Esophagus squamous epithelium (tissue), 4 donors: ENCODE data around the gene TBCD.

Source experiments
- POLR2A ChIP-seq, 4 donors: fragments of 450-650 bp; IDR thresholded peaks; one replicate each; pipeline ENCODE4 v1.6.1; 2017; ENCODE audit warnings: antibody characterized with exemption in 4 of 4, mild to moderate bottlenecking in 4 of 4, moderate library complexity in 3 of 4
- TF ChIP-seq, protein P1 (sequence below), 6 experiments: fragments of 450-650 bp in 4 of 6; fragments of 200-600 bp in 2 of 6; sonication (generic) in 2 of 6; IDR thresholded peaks; one replicate each; pipeline ENCODE4 v1.5.1; 2016 to 2019; ENCODE audit warnings: antibody characterized with exemption in 6 of 6, mild to moderate bottlenecking in 4 of 6, moderate library complexity in 4 of 6

DNA sequence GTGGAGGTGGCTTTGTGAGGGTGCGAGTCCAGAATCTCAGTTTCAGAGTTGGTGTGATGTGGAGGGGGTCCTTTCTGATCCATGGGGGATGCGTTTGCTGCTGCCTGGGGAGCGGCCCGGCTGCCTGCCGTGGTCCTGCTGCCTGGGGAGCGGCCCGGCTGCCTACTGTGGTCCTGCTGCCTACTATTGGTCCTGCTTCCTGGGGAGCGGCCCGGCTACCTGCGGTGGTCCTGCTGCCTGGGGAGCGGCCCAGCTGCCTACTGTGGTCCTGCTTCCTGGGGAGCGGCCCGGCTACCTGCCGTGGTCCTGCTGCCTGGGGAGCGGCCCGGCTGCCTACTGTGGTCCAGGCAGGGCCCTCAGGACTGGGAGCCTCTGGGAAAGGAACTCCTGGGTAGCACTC is 149.5 kb downstream of the TBCD start:
- TF ChIP-seq, protein P1, sequence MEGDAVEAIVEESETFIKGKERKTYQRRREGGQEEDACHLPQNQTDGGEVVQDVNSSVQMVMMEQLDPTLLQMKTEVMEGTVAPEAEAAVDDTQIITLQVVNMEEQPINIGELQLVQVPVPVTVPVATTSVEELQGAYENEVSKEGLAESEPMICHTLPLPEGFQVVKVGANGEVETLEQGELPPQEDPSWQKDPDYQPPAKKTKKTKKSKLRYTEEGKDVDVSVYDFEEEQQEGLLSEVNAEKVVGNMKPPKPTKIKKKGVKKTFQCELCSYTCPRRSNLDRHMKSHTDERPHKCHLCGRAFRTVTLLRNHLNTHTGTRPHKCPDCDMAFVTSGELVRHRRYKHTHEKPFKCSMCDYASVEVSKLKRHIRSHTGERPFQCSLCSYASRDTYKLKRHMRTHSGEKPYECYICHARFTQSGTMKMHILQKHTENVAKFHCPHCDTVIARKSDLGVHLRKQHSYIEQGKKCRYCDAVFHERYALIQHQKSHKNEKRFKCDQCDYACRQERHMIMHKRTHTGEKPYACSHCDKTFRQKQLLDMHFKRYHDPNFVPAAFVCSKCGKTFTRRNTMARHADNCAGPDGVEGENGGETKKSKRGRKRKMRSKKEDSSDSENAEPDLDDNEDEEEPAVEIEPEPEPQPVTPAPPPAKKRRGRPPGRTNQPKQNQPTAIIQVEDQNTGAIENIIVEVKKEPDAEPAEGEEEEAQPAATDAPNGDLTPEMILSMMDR (IDR thresholded peaks at IDR 0.05) = no peak
- TF ChIP-seq POLR2A (IDR thresholded peaks at IDR 0.05) = no peak
